ENCODE measurements around the gene UFD1. TPM values are rescaled to one million over a fixed set of nuclear protein-coding genes. Genes with fewer than 3 reads are reported as not detected.

UFD1 gene
- total RNA-seq, 4 donors from 2014 or later, result 26.9 to 38.1 (median 30.1) TPM

- Histone ChIP-seq H3K27me3 (no peaks in the 10 kb centered on the region), H3K27ac (no peak overlapping the region), H3K36me3 (peaks cover 0 to 50% (median 0%) of the 10 kb centered on the region in 3 donors), H3K4me3 (no peak overlapping the region), H3K9me3 (no peaks in the 10 kb centered on the region), H3K4me1 (peaks cover 0 to 25% (median 9%) of the 10 kb centered on the region in 4 donors)
- TF ChIP-seq EP300 (IDR thresholded peaks at IDR 0.05) (no peak), CTCF (IDR thresholded peaks at IDR 0.05) (no peak), POLR2A (IDR thresholded peaks at IDR 0.05) (no peak)
- no peak for DNase-seq (ENCODE audit: low spot score in 2 of 2)
- 83 to 85% methylated on average over 8 of the region's 8 CpGs for WGBS, 2 donors
Measured at GRCh38 chr22:19450363-19451175, 28.4 kb downstream of the UFD1 start.

GRCh38 chr22:19449422-19449767 is 29.6 kb downstream of the UFD1 start:
- Histone ChIP-seq H3K4me1 (peaks cover 0 to 32% (median 10%) of the 10 kb centered on the region in 4 donors), H3K9me3 (no peaks in the 10 kb centered on the region), H3K27ac (no peak overlapping the region), H3K36me3 (peaks cover 0 to 38% (median 0%) of the 10 kb centered on the region in 3 donors), H3K27me3 (no peaks in the 10 kb centered on the region), H3K4me3 (no peak overlapping the region)
- TF ChIP-seq EP300 (IDR thresholded peaks at IDR 0.05) (no peak), POLR2A (IDR thresholded peaks at IDR 0.05) (no peak), CTCF (IDR thresholded peaks at IDR 0.05) (no peak)
- no peak for DNase-seq (ENCODE audit: low spot score in 2 of 2)
- WGBS, 2 donors, result 60 to 82% methylated on average over 2 of the region's 2 CpGs

GRCh38 chr22:19448739-19449421 is 30.1 kb downstream of the UFD1 start:
- H3K9me3 ChIP-seq, result no peaks in the 10 kb centered on the region
- no peaks in the 10 kb centered on the region for H3K27me3 ChIP-seq
- no peak overlapping the region for H3K27ac ChIP-seq
- H3K4me3 ChIP-seq, result no peak overlapping the region
- no peak for DNase-seq (ENCODE audit: low spot score in 2 of 2)
- H3K36me3 ChIP-seq, result peaks cover 0 to 38% (median 0%) of the 10 kb centered on the region in 3 donors
- 77 to 81% methylated on average over 5 of the region's 5 CpGs for WGBS, 2 donors
- peaks cover 0 to 32% (median 10%) of the 10 kb centered on the region in 4 donors for H3K4me1 ChIP-seq
- no peak for TF ChIP-seq POLR2A (IDR thresholded peaks at IDR 0.05)
- TF ChIP-seq EP300 (IDR thresholded peaks at IDR 0.05), result no peak
- TF ChIP-seq CTCF (IDR thresholded peaks at IDR 0.05), result no peak

- Histone ChIP-seq H3K4me3 (peak overlapping the region; percentile 61 to 95 (median 82)), H3K27me3 (no peaks in the 10 kb centered on the region), H3K4me1 (peaks cover 0 to 32% (median 10%) of the 10 kb centered on the region in 4 donors), H3K36me3 (peaks cover 0 to 37% (median 0%) of the 10 kb centered on the region in 3 donors), H3K27ac (peak overlapping the region; percentile 87 to 94 (median 90)), H3K9me3 (no peaks in the 10 kb centered on the region)
- DNase-seq (ENCODE audit: low spot score in 2 of 2), result no peak
- TF ChIP-seq CTCF (IDR thresholded peaks at IDR 0.05) (no peak), POLR2A (IDR thresholded peaks at IDR 0.05) (no peak), EP300 (IDR thresholded peaks at IDR 0.05) (no peak)
- WGBS, 2 donors, result 14 to 15% methylated on average over 14 of the region's 14 CpGs
Measured at GRCh38 chr22:19448076-19448607, 30.9 kb downstream of the UFD1 start.

All from tibial nerve (tissue), 4 donors.